K562 (cell line): ENCODE results near the gene GPR15.

Source experiments
- CHD1 ChIP-seq: fragments of 200-600 bp; sonication (generic); IDR thresholded peaks from one replicate; pipeline ENCODE4 v1.6.1; 2012; ENCODE audit warnings: mild to moderate bottlenecking, moderate library complexity, low read length, inconsistent platforms
- EP300 ChIP-seq: IDR thresholded peaks from 2 replicates; pipeline ENCODE4 v1.6.1; 2012; ENCODE audit warnings: low read length, improper control_type of control experiment
- JUN ChIP-seq, 2 experiments: sonication (generic) in 1 of 2; formaldehyde crosslinking in 1 of 2; IDR thresholded peaks; 2 replicates each; pipeline versions ENCODE4 v1.6.1 to v1.8.0; 2012 to 2022; ENCODE audit warnings: borderline replicate concordance in 2 of 2, mild to moderate bottlenecking in 2 of 2, improper control_type of control experiment in 1 of 2, low read depth in 1 of 2, low read length in 1 of 2, missing genetic modification reagents in 1 of 2
- MBD2 ChIP-seq: sonication (generic); IDR thresholded peaks from 2 replicates; pipeline ENCODE4 v1.6.1; 2016; ENCODE audit warnings: low read depth, borderline replicate concordance
- TBL1XR1 ChIP-seq, 2 experiments: IDR thresholded peaks; 2 replicates each; pipeline ENCODE4 v1.6.1; 2012; ENCODE audit warnings: improper control_type of control experiment in 2 of 2, low read length in 2 of 2, mild to moderate bottlenecking in 1 of 2
- TBP ChIP-seq: optimal IDR thresholded peaks from 2 replicates; pipeline ENCODE3; 2011; ENCODE audit warnings: low read depth, low read length, improper control_type of control experiment
- ZNF785 ChIP-seq: fragments of 250-450 bp; sonication (Bioruptor Pico); IDR thresholded peaks from 2 replicates; pipeline ENCODE4 v1.4.0; 2020; ENCODE audit warnings: mild to moderate bottlenecking
- TF ChIP-seq, protein P1 (sequence below), 3 experiments: IDR thresholded peaks in 2 of 3; conservative IDR thresholded peaks in 1 of 3; 2 replicates each; pipeline ENCODE4 v1.5.1; 2011 to 2012; ENCODE audit warnings: low read length in 3 of 3, mild to moderate bottlenecking in 3 of 3, control low read depth in 2 of 3, improper control_type of control experiment in 1 of 3, inconsistent platforms in 1 of 3, low read depth in 1 of 3, mixed read lengths in 1 of 3, moderate library complexity in 1 of 3; ENCODE audit not compliant: insufficient read depth in 2 of 3
- TF ChIP-seq, protein P2 (sequence below): fragments of 250-450 bp; sonication (Bioruptor Pico); IDR thresholded peaks from 2 replicates; pipeline ENCODE4 v1.8.0; 2021; ENCODE audit warnings: moderate library complexity, mild to moderate bottlenecking, inconsistent platforms
- TF ChIP-seq, protein P3 (sequence below): fragments of 450-650 bp; IDR thresholded peaks from 2 replicates; pipeline ENCODE4 v1.6.1; 2016; ENCODE audit warnings: missing biosample characterization, missing genetic modification characterization

DNA sequence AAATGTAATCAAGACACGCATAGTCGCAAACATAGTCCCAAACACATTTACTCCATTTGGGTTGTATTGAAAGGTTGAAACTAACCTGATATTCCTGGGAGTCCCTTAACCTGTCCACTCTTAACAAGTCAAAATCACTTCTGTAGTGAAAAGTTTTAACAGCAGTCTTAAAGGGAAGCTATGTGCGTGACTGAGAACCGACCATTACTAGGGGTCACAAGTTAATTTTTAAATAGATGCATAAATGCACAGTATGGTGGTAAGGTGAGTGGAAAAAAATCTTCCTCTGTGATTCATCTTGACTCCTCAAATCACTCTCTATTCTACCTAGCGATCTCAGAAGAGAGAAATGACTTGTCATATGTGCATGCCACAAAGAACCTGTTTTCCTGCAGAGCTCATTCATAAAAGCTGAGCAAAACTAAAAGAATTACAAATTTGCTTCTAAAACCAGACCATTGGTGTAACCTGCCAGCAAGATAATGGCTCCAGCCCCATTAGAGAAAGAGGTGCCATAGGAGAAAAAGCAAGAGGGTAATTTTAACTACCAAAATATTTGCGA is 4.8 kb downstream of the GPR15 start:
- TF ChIP-seq, protein P1, sequence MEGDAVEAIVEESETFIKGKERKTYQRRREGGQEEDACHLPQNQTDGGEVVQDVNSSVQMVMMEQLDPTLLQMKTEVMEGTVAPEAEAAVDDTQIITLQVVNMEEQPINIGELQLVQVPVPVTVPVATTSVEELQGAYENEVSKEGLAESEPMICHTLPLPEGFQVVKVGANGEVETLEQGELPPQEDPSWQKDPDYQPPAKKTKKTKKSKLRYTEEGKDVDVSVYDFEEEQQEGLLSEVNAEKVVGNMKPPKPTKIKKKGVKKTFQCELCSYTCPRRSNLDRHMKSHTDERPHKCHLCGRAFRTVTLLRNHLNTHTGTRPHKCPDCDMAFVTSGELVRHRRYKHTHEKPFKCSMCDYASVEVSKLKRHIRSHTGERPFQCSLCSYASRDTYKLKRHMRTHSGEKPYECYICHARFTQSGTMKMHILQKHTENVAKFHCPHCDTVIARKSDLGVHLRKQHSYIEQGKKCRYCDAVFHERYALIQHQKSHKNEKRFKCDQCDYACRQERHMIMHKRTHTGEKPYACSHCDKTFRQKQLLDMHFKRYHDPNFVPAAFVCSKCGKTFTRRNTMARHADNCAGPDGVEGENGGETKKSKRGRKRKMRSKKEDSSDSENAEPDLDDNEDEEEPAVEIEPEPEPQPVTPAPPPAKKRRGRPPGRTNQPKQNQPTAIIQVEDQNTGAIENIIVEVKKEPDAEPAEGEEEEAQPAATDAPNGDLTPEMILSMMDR (IDR thresholded peaks at IDR 0.05 in 2 of 3, conservative IDR thresholded peaks at IDR 0.05 in 1 of 3; ENCODE audit: insufficient read depth in 2 of 3, low read depth in 1 of 3, low read length in 3 of 3): no peak
- TF ChIP-seq EP300 (no peak), JUN (IDR thresholded peaks at IDR 0.05; ENCODE audit: borderline replicate concordance, low read depth, low read length) (no peak), JUN (CRISPR knock-in tag; IDR thresholded peaks at IDR 0.05; ENCODE audit: borderline replicate concordance) (no peak), ZNF785 (no peak), MBD2 (no peak), TBL1XR1 (IDR thresholded peaks at IDR 0.05; ENCODE audit: low read length in 2 of 2) (no peak), CHD1 (no peak), TBP (no peak)
- TF ChIP-seq, protein P2, sequence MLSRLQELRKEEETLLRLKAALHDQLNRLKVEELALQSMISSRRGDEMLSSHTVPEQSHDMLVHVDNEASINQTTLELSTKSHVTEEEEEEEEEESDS (CRISPR knock-in tag): no peak
- TF ChIP-seq, protein P3, sequence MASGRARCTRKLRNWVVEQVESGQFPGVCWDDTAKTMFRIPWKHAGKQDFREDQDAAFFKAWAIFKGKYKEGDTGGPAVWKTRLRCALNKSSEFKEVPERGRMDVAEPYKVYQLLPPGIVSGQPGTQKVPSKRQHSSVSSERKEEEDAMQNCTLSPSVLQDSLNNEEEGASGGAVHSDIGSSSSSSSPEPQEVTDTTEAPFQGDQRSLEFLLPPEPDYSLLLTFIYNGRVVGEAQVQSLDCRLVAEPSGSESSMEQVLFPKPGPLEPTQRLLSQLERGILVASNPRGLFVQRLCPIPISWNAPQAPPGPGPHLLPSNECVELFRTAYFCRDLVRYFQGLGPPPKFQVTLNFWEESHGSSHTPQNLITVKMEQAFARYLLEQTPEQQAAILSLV: no peak
